ENCODE results near the gene FARS2. TPM values are rescaled to one million over a fixed set of nuclear protein-coding genes. Genes with fewer than 3 reads are reported as not detected.

The FARS2 gene
- total and polyA plus RNA-seq, 2 of the 13 experiments (the other 11 are each of a cell fraction or from before 2014, with no cell fraction given): 15.4 to 26.0 TPM

DNA sequence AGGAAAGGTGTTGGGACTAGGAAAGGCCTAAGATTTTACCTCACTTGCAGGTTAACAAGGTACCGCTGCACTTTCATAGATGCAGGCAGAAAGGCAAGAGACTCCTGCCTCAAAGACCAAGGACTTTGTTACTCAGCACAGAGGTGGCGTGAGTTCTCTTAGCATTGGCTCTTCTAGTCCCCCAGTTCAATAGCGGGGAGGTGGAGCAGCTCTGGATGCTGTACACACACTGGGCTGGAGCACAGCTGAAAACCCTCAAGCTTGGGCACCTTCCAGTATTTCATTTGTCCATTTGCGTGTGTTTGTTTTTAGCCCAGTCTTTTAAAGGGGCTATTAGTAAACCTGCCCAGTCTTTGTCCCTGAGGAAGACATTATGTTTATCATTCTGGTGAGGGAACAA, 345.2 kb downstream of the FARS2 start:
- Histone ChIP-seq H3K36me3 (replicated peaks in 1 of 2; ENCODE audit: control insufficient read depth in 1 of 2, insufficient read depth in 2 of 2, low read length in 2 of 2) (no peaks in the 10 kb centered on the region), H4K20me1 (ENCODE audit: insufficient read depth, low read length) (no peaks in the 10 kb centered on the region), H3K79me2 (ENCODE audit: insufficient read depth, low read length) (no peaks in the 10 kb centered on the region), H3K27me3 (ENCODE audit: control insufficient read depth in 1 of 2, insufficient read depth in 2 of 2, low read length in 2 of 2) (no peaks in the 10 kb centered on the region), H3K4me3 (replicated peaks in 1 of 3; ENCODE audit: insufficient read depth in 1 of 3, low read depth in 2 of 3, low read length in 3 of 3) (no peak overlapping the region), H3K9me3 (ENCODE audit: low read length) (no peaks in the 10 kb centered on the region), H2AFZ (ENCODE audit: low read length) (no peak overlapping the region), H3K4me1 (ENCODE audit: insufficient read depth, low read length) (no peaks in the 10 kb centered on the region; the same call in 1 of the 2 replicates), H3K9ac (ENCODE audit: insufficient read depth, low read depth, low read length) (no peak overlapping the region), H3K27ac (ENCODE audit: extremely low read length, insufficient read depth, low read length) (no peak overlapping the region), H3K4me2 (ENCODE audit: low read depth, low read length) (no peak overlapping the region)
- in situ Hi-C loops (cut with HindIII; ENCODE audit: extremely low pct_ligation_motif_present, low pct_unique_long_range_greater_than_20kb): no loop called here
- 77% methylated on average over 4 of the region's 4 CpGs for WGBS (ENCODE audit: low lambda C conversion rate)
- ATAC-seq (peak; percentile 77), DNase-seq (ENCODE audit: low spot score) (no peak), FAIRE-seq (no peak)
- POLR2A ChIA-PET: interaction anchor here (0.6 kb wide), 1 partner anchor 10 kb away, joined by 3 read pairs; no protein-coding TSS in a partner anchor
- BruUV-seq (replicated peaks): no TSS peak
- intact Hi-C loops (cut with micrococcal nuclease; ENCODE audit: unreplicated experiment): no loop called here
- TF ChIP-seq FOXA3 (CRISPR knock-in tag; IDR thresholded peaks at IDR 0.05) (no peak), CBFB (CRISPR knock-in tag; IDR thresholded peaks at IDR 0.05) (no peak), ZNF460 (CRISPR knock-in tag; IDR thresholded peaks at IDR 0.05; ENCODE audit: borderline replicate concordance) (no peak), XBP1 (CRISPR knock-in tag; IDR thresholded peaks at IDR 0.05) (no peak), CBX2 (IDR thresholded peaks at IDR 0.05; ENCODE audit: low read depth, low read length) (no peak), CBX2 (CRISPR knock-in tag; IDR thresholded peaks at IDR 0.05; ENCODE audit: low read depth) (no peak), MED1 (CRISPR knock-in tag; IDR thresholded peaks at IDR 0.05) (no peak), ZNF572 (CRISPR knock-in tag; IDR thresholded peaks at IDR 0.05) (no peak), ZNF562 (CRISPR knock-in tag; IDR thresholded peaks at IDR 0.05; ENCODE audit: borderline replicate concordance) (no peak), ZNF260 (CRISPR knock-in tag; IDR thresholded peaks at IDR 0.05; ENCODE audit: borderline replicate concordance, low read depth) (no peak), KMT2B (CRISPR knock-in tag; IDR thresholded peaks at IDR 0.05) (no peak), SRF (IDR thresholded peaks at IDR 0.05; ENCODE audit: low read depth, low read length) (no peak)
- TF ChIP-seq, protein P1, sequence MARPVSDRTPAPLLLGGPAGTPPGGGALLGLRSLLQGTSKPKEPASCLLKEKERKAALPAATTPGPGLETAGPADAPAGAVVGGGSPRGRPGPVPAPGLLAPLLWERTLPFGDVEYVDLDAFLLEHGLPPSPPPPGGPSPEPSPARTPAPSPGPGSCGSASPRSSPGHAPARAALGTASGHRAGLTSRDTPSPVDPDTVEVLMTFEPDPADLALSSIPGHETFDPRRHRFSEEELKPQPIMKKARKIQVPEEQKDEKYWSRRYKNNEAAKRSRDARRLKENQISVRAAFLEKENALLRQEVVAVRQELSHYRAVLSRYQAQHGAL (CRISPR knock-in tag; IDR thresholded peaks at IDR 0.05; ENCODE audit: not compliant biosample characterization): no peak
- TF ChIP-seq, protein P2, sequence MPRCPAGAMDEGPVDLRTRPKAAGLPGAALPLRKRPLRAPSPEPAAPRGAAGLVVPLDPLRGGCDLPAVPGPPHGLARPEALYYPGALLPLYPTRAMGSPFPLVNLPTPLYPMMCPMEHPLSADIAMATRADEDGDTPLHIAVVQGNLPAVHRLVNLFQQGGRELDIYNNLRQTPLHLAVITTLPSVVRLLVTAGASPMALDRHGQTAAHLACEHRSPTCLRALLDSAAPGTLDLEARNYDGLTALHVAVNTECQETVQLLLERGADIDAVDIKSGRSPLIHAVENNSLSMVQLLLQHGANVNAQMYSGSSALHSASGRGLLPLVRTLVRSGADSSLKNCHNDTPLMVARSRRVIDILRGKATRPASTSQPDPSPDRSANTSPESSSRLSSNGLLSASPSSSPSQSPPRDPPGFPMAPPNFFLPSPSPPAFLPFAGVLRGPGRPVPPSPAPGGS (CRISPR knock-in tag; IDR thresholded peaks at IDR 0.05): no peak
- TF ChIP-seq, protein P3, sequence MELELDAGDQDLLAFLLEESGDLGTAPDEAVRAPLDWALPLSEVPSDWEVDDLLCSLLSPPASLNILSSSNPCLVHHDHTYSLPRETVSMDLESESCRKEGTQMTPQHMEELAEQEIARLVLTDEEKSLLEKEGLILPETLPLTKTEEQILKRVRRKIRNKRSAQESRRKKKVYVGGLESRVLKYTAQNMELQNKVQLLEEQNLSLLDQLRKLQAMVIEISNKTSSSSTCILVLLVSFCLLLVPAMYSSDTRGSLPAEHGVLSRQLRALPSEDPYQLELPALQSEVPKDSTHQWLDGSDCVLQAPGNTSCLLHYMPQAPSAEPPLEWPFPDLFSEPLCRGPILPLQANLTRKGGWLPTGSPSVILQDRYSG (CRISPR knock-in tag; IDR thresholded peaks at IDR 0.05): no peak
- TF ChIP-seq, protein P4, sequence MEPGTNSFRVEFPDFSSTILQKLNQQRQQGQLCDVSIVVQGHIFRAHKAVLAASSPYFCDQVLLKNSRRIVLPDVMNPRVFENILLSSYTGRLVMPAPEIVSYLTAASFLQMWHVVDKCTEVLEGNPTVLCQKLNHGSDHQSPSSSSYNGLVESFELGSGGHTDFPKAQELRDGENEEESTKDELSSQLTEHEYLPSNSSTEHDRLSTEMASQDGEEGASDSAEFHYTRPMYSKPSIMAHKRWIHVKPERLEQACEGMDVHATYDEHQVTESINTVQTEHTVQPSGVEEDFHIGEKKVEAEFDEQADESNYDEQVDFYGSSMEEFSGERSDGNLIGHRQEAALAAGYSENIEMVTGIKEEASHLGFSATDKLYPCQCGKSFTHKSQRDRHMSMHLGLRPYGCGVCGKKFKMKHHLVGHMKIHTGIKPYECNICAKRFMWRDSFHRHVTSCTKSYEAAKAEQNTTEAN (CRISPR knock-in tag; conservative IDR thresholded peaks at IDR 0.05): no peak
- TF ChIP-seq, protein P5, sequence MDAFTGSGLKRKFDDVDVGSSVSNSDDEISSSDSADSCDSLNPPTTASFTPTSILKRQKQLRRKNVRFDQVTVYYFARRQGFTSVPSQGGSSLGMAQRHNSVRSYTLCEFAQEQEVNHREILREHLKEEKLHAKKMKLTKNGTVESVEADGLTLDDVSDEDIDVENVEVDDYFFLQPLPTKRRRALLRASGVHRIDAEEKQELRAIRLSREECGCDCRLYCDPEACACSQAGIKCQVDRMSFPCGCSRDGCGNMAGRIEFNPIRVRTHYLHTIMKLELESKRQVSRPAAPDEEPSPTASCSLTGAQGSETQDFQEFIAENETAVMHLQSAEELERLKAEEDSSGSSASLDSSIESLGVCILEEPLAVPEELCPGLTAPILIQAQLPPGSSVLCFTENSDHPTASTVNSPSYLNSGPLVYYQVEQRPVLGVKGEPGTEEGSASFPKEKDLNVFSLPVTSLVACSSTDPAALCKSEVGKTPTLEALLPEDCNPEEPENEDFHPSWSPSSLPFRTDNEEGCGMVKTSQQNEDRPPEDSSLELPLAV (CRISPR knock-in tag; conservative IDR thresholded peaks at IDR 0.05; ENCODE audit: low read depth): no peak
- TF ChIP-seq, protein P6, sequence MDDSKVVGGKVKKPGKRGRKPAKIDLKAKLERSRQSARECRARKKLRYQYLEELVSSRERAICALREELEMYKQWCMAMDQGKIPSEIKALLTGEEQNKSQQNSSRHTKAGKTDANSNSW (CRISPR knock-in tag; IDR thresholded peaks at IDR 0.05; ENCODE audit: borderline replicate concordance): no peak
- CTCF ChIA-PET (ENCODE audit: low intra/inter-chr PET ratio, low total read pairs): no interaction called here

Measured in HepG2 (cell line).